HUES6 (cell line): Measurements from ENCODE around the gene P2RX7.
"Not testable (repeated sequence)": the region's sequence is repeated elsewhere in the genome, so short reads cannot be mapped to it uniquely, and the experiment has no call there.

Experiments
- H3K27ac ChIP-seq: 2 replicates; pipeline ENCODE4 v1.7.0; 2013; ENCODE audit warnings: low read depth, mild to moderate bottlenecking, low read length, inconsistent platforms
- H3K27me3 ChIP-seq: 2 replicates; pipeline ENCODE4 v1.6.1; 2013; ENCODE audit warnings: low read length; ENCODE audit not compliant: control insufficient read depth, insufficient read depth
- H3K36me3 ChIP-seq: 2 replicates; pipeline ENCODE4 v1.6.1; 2013; ENCODE audit warnings: low read length; ENCODE audit not compliant: control insufficient read depth, insufficient read depth
- H3K4me1 ChIP-seq: 2 replicates; pipeline ENCODE4 v1.6.1; 2013; ENCODE audit warnings: low read length; ENCODE audit not compliant: control insufficient read depth, insufficient read depth
- H3K4me3 ChIP-seq: 2 replicates; pipeline ENCODE4 v1.5.1; 2013; ENCODE audit warnings: low read depth, low read length
- H3K9ac ChIP-seq: one replicate; pipeline ENCODE4 v1.6.1; 2013; ENCODE audit warnings: mild to moderate bottlenecking, low read length
- H3K9me3 ChIP-seq: 2 replicates; pipeline ENCODE4 v1.6.1; 2013; ENCODE audit warnings: low read depth, low read length; ENCODE audit not compliant: control insufficient read depth, insufficient read depth

P2RX7 gene

DNA sequence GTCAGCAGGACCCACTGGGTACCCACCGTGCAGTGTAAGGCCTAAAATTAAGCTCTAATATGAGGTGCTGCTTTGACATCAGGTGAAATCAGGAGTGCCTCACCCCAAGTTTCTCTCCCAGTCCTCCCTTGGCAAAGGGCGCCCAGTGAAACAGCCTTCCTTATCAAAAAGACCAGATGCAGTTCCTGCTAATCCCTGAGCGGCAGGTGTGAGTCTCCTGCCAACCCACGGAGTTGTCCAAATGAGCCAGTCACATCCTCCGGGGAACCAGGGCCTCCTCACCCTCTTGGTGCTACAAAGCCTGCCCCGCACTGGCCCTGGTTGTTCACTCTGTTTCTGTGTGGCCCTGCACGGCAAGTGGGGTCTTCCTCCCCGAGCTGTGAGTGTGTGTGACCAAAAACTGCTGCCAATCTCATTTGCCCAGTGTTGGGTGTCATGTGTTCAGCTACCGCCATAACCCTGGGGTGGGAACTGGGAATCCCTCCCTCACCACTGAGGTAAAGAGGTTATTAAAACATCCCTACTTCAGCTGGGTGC, 57.0 kb downstream of the P2RX7 start:
- Histone ChIP-seq H3K9me3 (no peaks in the 10 kb centered on the region), H3K4me1 (0 out of 2 replicates have a peak, but pooled peaks cover under 1% of the 10 kb centered on the region), H3K36me3 (no peaks in the 10 kb centered on the region), H3K27me3 (no peaks in the 10 kb centered on the region), H3K9ac (no peak overlapping the region), H3K4me3 (no peak overlapping the region), H3K27ac (no peak overlapping the region)

DNA sequence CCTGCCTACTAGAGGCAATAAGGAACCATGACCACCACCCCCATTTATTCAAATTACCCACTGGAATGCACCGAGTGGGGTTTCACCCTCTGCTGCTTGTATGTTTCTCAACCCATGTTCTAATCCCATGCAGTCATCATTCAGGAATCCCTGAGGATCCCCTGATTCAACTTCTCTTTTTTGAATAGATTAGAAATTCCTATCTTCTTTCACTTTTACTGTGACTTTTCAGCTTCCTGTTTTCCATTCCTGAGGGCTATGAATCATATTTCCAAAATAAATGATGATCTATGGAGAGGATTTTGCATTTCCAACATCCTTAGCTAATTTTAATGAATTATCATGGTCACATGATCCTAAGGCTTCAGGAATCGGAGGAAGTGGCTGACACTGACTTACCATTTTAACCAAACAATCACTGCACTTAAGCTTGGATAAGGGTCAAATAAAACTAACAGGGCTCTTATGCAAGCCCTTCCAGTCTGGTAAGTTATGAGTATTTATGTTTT, 57.9 kb downstream of the P2RX7 start:
- H3K4me3 ChIP-seq = no peak overlapping the region
- no peak overlapping the region for H3K27ac ChIP-seq
- no peaks in the 10 kb centered on the region for H3K36me3 ChIP-seq
- H3K4me1 ChIP-seq = no peaks in the 10 kb centered on the region
- H3K27me3 ChIP-seq = no peaks in the 10 kb centered on the region
- H3K9ac ChIP-seq = no peak overlapping the region
- no peaks in the 10 kb centered on the region for H3K9me3 ChIP-seq

DNA sequence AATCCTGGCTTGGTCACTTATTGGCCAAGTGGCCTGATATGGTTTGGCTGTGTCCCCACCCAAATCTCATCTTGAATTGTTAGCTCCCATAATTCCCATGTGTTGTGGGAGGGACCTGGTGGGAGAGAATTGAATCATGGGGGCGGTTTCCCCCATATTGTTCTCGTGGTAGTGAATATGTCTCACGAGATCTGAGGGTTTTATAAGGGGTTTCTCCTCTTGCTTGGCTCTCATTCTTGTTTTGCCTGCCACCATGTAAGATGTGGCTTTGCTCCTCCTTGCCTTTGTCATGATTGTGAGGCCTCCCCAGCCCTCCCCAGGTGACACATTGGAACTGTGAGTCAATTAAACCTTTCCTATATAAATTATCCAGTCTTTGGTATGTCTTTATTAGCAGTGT, 58.5 kb downstream of the P2RX7 start:
- H3K9ac ChIP-seq = no peak overlapping the region
- no peak overlapping the region for H3K4me3 ChIP-seq

GRCh38 chr12:121196902-121197301, 64.2 kb downstream of the P2RX7 start:
- no peaks in the 10 kb centered on the region for H3K9me3 ChIP-seq
- H3K36me3 ChIP-seq = no peaks in the 10 kb centered on the region
- no peaks in the 10 kb centered on the region for H3K4me1 ChIP-seq
- H3K9ac ChIP-seq = no peak overlapping the region
- H3K27ac ChIP-seq = no peak overlapping the region
- no peak overlapping the region for H3K4me3 ChIP-seq
- no peaks in the 10 kb centered on the region for H3K27me3 ChIP-seq

More for the DNA sequence above, 58.5 kb downstream of the P2RX7 start:
- no peaks in the 10 kb centered on the region for H3K4me1 ChIP-seq
- H3K27ac ChIP-seq = no peak overlapping the region
- H3K9me3 ChIP-seq = no peaks in the 10 kb centered on the region
- no peaks in the 10 kb centered on the region for H3K27me3 ChIP-seq
- no peaks in the 10 kb centered on the region for H3K36me3 ChIP-seq

- Histone ChIP-seq H3K36me3 (no peaks in the 10 kb centered on the region), H3K27me3 (no peaks in the 10 kb centered on the region), H3K9me3 (no peaks in the 10 kb centered on the region), H3K27ac (no peak overlapping the region), H3K4me1 (no peaks in the 10 kb centered on the region), H3K4me3 (no peak overlapping the region), H3K9ac (no peak overlapping the region)
Measured at GRCh38 chr12:121198949-121199348, 66.3 kb downstream of the P2RX7 start.

GRCh38 chr12:121201140-121201539, 68.5 kb downstream of the P2RX7 start:
- H3K27me3 ChIP-seq, H3K9ac ChIP-seq, H3K27ac ChIP-seq, H3K36me3 ChIP-seq, H3K4me1 ChIP-seq, H3K4me3 ChIP-seq, H3K9me3 ChIP-seq: not testable (repeated sequence)

DNA sequence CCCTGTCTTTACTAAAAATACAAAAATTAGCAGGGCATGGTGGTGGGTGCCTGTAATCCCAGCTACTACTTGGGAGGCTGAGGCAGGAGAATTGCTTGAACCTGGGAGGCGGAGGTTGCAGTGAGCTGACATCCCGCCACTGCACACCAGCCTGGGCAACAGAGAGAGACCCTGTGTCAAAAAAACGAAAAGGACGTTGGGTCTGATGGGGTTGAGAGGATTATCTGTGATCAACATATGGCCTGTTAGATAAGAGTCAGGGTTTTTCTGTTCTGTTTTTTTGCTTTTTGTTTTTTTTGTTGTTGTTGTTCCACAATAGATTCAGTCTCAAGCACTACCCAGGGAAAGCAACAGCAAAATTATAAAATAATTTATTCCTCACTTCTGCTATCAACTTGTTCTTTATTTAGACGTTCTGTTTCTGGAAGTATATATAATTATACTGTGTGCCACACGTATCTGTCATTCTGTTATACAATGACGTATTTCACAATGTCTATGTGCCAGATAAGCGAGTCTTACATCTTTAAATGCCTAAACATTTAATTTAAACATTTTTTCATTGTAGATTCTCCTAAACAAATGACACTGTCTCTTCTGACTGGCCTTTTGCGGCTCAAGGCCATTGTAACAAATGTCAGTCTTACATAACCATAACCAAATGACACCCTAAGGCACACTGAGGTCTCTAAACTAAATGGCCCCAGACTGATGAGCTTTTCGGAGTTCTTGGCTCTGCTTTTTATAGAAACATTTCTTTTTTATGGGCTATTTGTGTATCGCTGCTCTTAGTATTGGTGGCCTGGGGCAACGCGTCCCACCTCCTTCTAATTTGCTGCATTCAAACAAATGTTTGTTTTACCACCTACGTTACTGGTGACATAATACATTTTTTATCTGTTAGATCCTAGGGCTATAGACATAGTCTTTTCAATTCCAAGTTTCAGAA, 70.0 kb downstream of the P2RX7 start:
- Histone ChIP-seq H3K27me3 (no peaks in the 10 kb centered on the region), H3K27ac (no peak overlapping the region), H3K9me3 (no peaks in the 10 kb centered on the region)

GRCh38 chr12:121203482-121203881, 70.8 kb downstream of the P2RX7 start:
- H3K9me3 ChIP-seq = no peaks in the 10 kb centered on the region
- no peak overlapping the region for H3K9ac ChIP-seq
- no peaks in the 10 kb centered on the region for H3K4me1 ChIP-seq
- no peak overlapping the region for H3K27ac ChIP-seq
- H3K27me3 ChIP-seq = no peaks in the 10 kb centered on the region
- H3K4me3 ChIP-seq = no peak overlapping the region
- H3K36me3 ChIP-seq = no peaks in the 10 kb centered on the region

More for the DNA sequence above, 70.0 kb downstream of the P2RX7 start:
- H3K36me3 ChIP-seq = no peaks in the 10 kb centered on the region
- H3K4me1 ChIP-seq = no peaks in the 10 kb centered on the region
- H3K9ac ChIP-seq = no peak overlapping the region
- H3K4me3 ChIP-seq = no peak overlapping the region

- no peak overlapping the region for H3K27ac ChIP-seq
- peaks cover 7% of the 10 kb centered on the region for H3K27me3 ChIP-seq
- H3K4me3 ChIP-seq = no peak overlapping the region
- no peak overlapping the region for H3K9ac ChIP-seq
- no peaks in the 10 kb centered on the region for H3K9me3 ChIP-seq
- no peaks in the 10 kb centered on the region for H3K4me1 ChIP-seq
- no peaks in the 10 kb centered on the region for H3K36me3 ChIP-seq
Measured at GRCh38 chr12:121205491-121205890, 72.8 kb downstream of the P2RX7 start.

- H3K4me3 ChIP-seq, H3K4me1 ChIP-seq, H3K27me3 ChIP-seq, H3K9me3 ChIP-seq, H3K9ac ChIP-seq, H3K27ac ChIP-seq, H3K36me3 ChIP-seq: not testable (repeated sequence)
Measured at GRCh38 chr12:121208571-121208970, 75.9 kb downstream of the P2RX7 start.

DNA sequence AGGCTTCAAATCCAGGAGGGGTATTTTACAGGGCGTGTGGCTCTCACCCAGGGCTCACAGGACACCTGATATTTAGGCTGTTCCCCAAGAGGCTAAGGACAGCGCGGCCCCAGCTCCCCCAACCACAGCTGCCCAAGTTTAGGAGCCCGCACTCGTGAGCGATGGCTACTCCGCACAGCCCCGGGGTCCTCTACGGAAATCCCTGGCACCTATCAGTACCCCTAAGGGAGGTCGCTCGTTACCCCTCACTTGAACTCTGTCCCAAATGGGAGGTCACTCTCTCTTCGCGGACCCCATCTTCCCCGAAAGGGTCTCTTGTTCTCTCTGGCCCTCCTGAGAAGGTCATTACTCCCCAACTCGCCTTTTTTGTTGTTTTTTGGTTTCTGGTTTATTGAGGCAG, 76.5 kb downstream of the P2RX7 start:
- Histone ChIP-seq H3K4me3 (peak overlapping the region; percentile 76; the same call in 1 of the 2 replicates), H3K9ac (no peak overlapping the region), H3K4me1 (0 out of 2 replicates have a peak, but pooled peaks cover 4% of the 10 kb centered on the region), H3K36me3 (no peaks in the 10 kb centered on the region), H3K9me3 (no peaks in the 10 kb centered on the region), H3K27me3 (peaks cover 7% of the 10 kb centered on the region), H3K27ac (no peak overlapping the region)
